GM10248 (cell line): Measurements from ENCODE around the gene TEX2.
"Not testable (repeated sequence)": the region's sequence is repeated elsewhere in the genome, so short reads cannot be mapped to it uniquely, and the experiment has no call there.

Experiments used
- CTCF ChIA-PET: fragments of 300-600 bp; sonication (Branson Sonifier 250); formaldehyde crosslinking; extraction: SDS; loops from one replicate; lab custom pipeline; 2021; ENCODE audit warnings: antibody characterized with exemption; lab: Yijun Ruan, JAX
- POLR2A ChIA-PET: fragments of 350-650 bp; sonication (Branson Sonifier 250); formaldehyde crosslinking; extraction: SDS; loops from one replicate; lab custom pipeline; 2020; ENCODE audit warnings: antibody characterized with exemption; lab: Yijun Ruan, JAX
- DNase-seq: peaks from one replicate; pipeline ENCODE4 v3.0.0; 2012; ENCODE audit errors: extremely low spot score
- CTCF ChIP-seq: IDR thresholded peaks from 2 replicates; pipeline ENCODE4 v1.5.1; 2012; ENCODE audit warnings: mild to moderate bottlenecking, low read depth; ENCODE audit errors: extremely low read depth, missing control alignments, control extremely low read depth

Gene TEX2

GRCh38 chr17:64170286-64170685, 92.8 kb downstream of the TEX2 start:
- POLR2A ChIA-PET: no interaction called here

GRCh38 chr17:64167666-64168065, 95.4 kb downstream of the TEX2 start:
- DNase-seq: not testable (repeated sequence)
- POLR2A ChIA-PET: interaction anchor here (3.2 kb wide), 1 partner anchor 22 kb away, joined by 12 read pairs; no protein-coding TSS in a partner anchor
- CTCF ChIA-PET: interaction anchor here (0.7 to 2.4 kb wide), 6 partner anchors 8 to 248 kb away, joined by 3 to 6 read pairs (median 4); partner anchors contain the start of gene GH1

More at GRCh38 chr17:64170286-64170685, 92.8 kb downstream of the TEX2 start:
- CTCF ChIA-PET: interaction anchor here (1.0 to 1.3 kb wide), 3 partner anchors 10 to 38 kb away, joined by 3 read pairs; no protein-coding TSS in a partner anchor
- no peak for DNase-seq
- TF ChIP-seq CTCF: no peak

- ChIA-PET POLR2A (interaction anchor here (3.2 kb wide), 1 partner anchor 21 kb away, joined by 12 read pairs; no protein-coding TSS in a partner anchor), CTCF (interaction anchor here (1.0 to 2.4 kb wide), 3 partner anchors 9 to 247 kb away, joined by 3 to 6 read pairs (median 4); partner anchors contain the start of gene GH1)
- DNase-seq: no peak
- TF ChIP-seq CTCF: no peak
These were observed 96.2 kb downstream of the TEX2 start for GRCh38 chr17:64166876-64167275.

- CTCF ChIA-PET: interaction anchor here (1.2 to 1.8 kb wide), 5 partner anchors 15 to 46 kb away, joined by 3 to 4 read pairs (median 3); no protein-coding TSS in a partner anchor
- DNase-seq: no peak
- TF ChIP-seq CTCF: no peak
- POLR2A ChIA-PET: interaction anchor here (1.3 kb wide), 1 partner anchor 20 kb away, joined by 5 read pairs; no protein-coding TSS in a partner anchor
These were observed 97.7 kb downstream of the TEX2 start for GRCh38 chr17:64165347-64165746.

- no peak for TF ChIP-seq CTCF
- ChIA-PET POLR2A (interaction anchor here (1.3 kb wide), 1 partner anchor 19 kb away, joined by 5 read pairs; no protein-coding TSS in a partner anchor), CTCF (interaction anchor here (1.0 to 2.5 kb wide), 7 partner anchors 15 to 139 kb away, joined by 3 to 6 read pairs (median 3); no protein-coding TSS in a partner anchor)
- DNase-seq: no peak
These were observed 98.3 kb downstream of the TEX2 start for GRCh38 chr17:64164596-64165285.

GRCh38 chr17:64163468-64163867, 99.6 kb downstream of the TEX2 start:
- ChIA-PET POLR2A (no interaction called here), CTCF (interaction anchor here (2.5 kb wide), 1 partner anchor 138 kb away, joined by 6 read pairs; no protein-coding TSS in a partner anchor)
- no peak for DNase-seq
- TF ChIP-seq CTCF: no peak
